CD4-positive, alpha-beta T cell (primary cell): ENCODE results near the gene PITPNB. TPM values are rescaled to one million over a fixed set of nuclear protein-coding genes. Genes with fewer than 3 reads are reported as not detected.

Experiments
- ATAC-seq: fragments of 200-7000 bp; cut with Tn5 transposase; one replicate; pipeline ENCODE4 v1.10.0; 2022; ENCODE audit warnings: mild to moderate bottlenecking; ENCODE audit not compliant: poor library complexity
- CTCF ChIA-PET: fragments of 350-600 bp; sonication (Branson Sonifier 250); formaldehyde crosslinking; loops from one replicate; lab custom pipeline; 2021; ENCODE audit warnings: antibody characterized with exemption, inconsistent platforms; lab: Charles Lee
- POLR2A ChIA-PET: fragments of 350-600 bp; sonication (Branson Sonifier 250); formaldehyde crosslinking; loops from one replicate; lab custom pipeline; 2021; ENCODE audit warnings: antibody characterized with exemption, inconsistent platforms; lab: Charles Lee
- DNase-seq, 14 experiments: peaks; one replicate each; pipeline ENCODE4 v3.0.0-alpha.2; 2013 to 2020; ENCODE audit warnings: mixed read lengths in 2 of 14
- H3K27ac ChIP-seq, 2 donors: one replicate each; pipeline versions ENCODE4 v1.5.1 to v1.7.0; 2013; ENCODE audit warnings: low read length in 2 of 2, low read depth in 1 of 2, mild to moderate bottlenecking in 1 of 2
- H3K27me3 ChIP-seq, 2 experiments: 1 replicate in 1 of 2; 2 replicates in 1 of 2; pipeline versions ENCODE4 v1.6.1 to v1.7.0; 2013; ENCODE audit warnings: low read length in 2 of 2, control low read depth in 1 of 2, mild to moderate bottlenecking in 1 of 2, moderate library complexity in 1 of 2; ENCODE audit not compliant: insufficient read depth in 2 of 2, control insufficient read depth in 1 of 2
- H3K36me3 ChIP-seq: one replicate; pipeline ENCODE4 v1.6.1; 2013; ENCODE audit warnings: low read length, control low read depth; ENCODE audit not compliant: insufficient read depth
- H3K4me1 ChIP-seq: one replicate; pipeline ENCODE4 v1.6.1; 2013; ENCODE audit warnings: low read length, control low read depth; ENCODE audit not compliant: insufficient read depth
- H3K4me3 ChIP-seq: one replicate; pipeline ENCODE4 v1.5.1; 2013; ENCODE audit warnings: mild to moderate bottlenecking, low read length, moderate library complexity
- H3K9me3 ChIP-seq, 2 experiments: 1 replicate in 1 of 2; 2 replicates in 1 of 2; pipeline versions ENCODE4 v1.6.1 to v1.7.0; 2013; ENCODE audit warnings: low read length in 2 of 2, mild to moderate bottlenecking in 2 of 2, control low read depth in 1 of 2, moderate library complexity in 1 of 2; ENCODE audit not compliant: control insufficient read depth in 1 of 2, insufficient read depth in 1 of 2
- H3K27ac Mint-ChIP-seq: one replicate; pipeline ENCODE4 v1.8.0; 2020; ENCODE audit warnings: mixed read lengths
- H3K27me3 Mint-ChIP-seq: one replicate; pipeline ENCODE4 v1.8.0; 2021; ENCODE audit warnings: mixed read lengths
- H3K36me3 Mint-ChIP-seq: one replicate; pipeline ENCODE4 v1.8.0; 2021; ENCODE audit warnings: low read depth, mixed read lengths
- H3K4me1 Mint-ChIP-seq: one replicate; pipeline ENCODE4 v1.8.0; 2021; ENCODE audit warnings: low read depth, mixed read lengths
- H3K4me3 Mint-ChIP-seq: one replicate; pipeline ENCODE4 v1.8.0; 2020; ENCODE audit warnings: mild to moderate bottlenecking, mixed read lengths
- H3K9me3 Mint-ChIP-seq: one replicate; pipeline ENCODE4 v1.8.0; 2020; ENCODE audit warnings: mixed read lengths
- intact Hi-C, 2 experiments: fragments of 100-400 bp; cut with DNase I in 1 of 2; cut with micrococcal nuclease in 1 of 2; formaldehyde crosslinking; loops; one replicate each; pipeline versions ENCODE4 v1.15.1 to v1.9.0; 2023 to 2025; cut with DNase I, micrococcal nuclease
- total RNA-seq, 174 experiments: library from RNA in 2 of 174; stranded (reverse) in 2 of 174; gene quantifications; one replicate each; pipeline ENCODE4 v1.2.3 and lab custom pipeline; 2021 to 2026
- TF ChIP-seq, protein P1 (sequence below): fragments of 200-600 bp; IDR thresholded peaks from one replicate; pipeline ENCODE4 v1.8.0; 2022; ENCODE audit warnings: antibody characterized with exemption, mild to moderate bottlenecking

Gene PITPNB
- total RNA-seq, 2 experiments from 2014 or later: 37.6 to 38.7 TPM

GRCh38 chr22:27875951-27876350, 43.1 kb downstream of the PITPNB start:
- Mint-ChIP-seq H3K27me3 (no peaks in the 10 kb centered on the region), H3K4me1 (peaks cover 43% of the 10 kb centered on the region), H3K27ac (peak overlapping the region; percentile 7), H3K4me3 (no peak overlapping the region), H3K9me3 (no peaks in the 10 kb centered on the region), H3K36me3 (peaks cover 50% of the 10 kb centered on the region)
- CTCF ChIA-PET: interaction anchor here (4.1 kb wide), 1 partner anchor 11 kb away, joined by 15 read pairs; no protein-coding TSS in a partner anchor
- Histone ChIP-seq H3K9me3 (no peaks in the 10 kb centered on the region), H3K36me3 (peaks cover 27% of the 10 kb centered on the region), H3K4me3 (no peak overlapping the region), H3K4me1 (peaks cover 3% of the 10 kb centered on the region), H3K27ac (no peak overlapping the region), H3K27me3 (no peaks in the 10 kb centered on the region)
- intact Hi-C loops: no loop called here
- TF ChIP-seq, protein P1, sequence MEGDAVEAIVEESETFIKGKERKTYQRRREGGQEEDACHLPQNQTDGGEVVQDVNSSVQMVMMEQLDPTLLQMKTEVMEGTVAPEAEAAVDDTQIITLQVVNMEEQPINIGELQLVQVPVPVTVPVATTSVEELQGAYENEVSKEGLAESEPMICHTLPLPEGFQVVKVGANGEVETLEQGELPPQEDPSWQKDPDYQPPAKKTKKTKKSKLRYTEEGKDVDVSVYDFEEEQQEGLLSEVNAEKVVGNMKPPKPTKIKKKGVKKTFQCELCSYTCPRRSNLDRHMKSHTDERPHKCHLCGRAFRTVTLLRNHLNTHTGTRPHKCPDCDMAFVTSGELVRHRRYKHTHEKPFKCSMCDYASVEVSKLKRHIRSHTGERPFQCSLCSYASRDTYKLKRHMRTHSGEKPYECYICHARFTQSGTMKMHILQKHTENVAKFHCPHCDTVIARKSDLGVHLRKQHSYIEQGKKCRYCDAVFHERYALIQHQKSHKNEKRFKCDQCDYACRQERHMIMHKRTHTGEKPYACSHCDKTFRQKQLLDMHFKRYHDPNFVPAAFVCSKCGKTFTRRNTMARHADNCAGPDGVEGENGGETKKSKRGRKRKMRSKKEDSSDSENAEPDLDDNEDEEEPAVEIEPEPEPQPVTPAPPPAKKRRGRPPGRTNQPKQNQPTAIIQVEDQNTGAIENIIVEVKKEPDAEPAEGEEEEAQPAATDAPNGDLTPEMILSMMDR: no peak
- ATAC-seq: peak; percentile 68
- DNase-seq: peak in 3 of 14 experiments; percentile 29 to 42 (median 35)
- POLR2A ChIA-PET: no interaction called here

GRCh38 chr22:27874764-27875163, 44.3 kb downstream of the PITPNB start:
- no peaks in the 10 kb centered on the region for H3K27me3 ChIP-seq
- H3K36me3 Mint-ChIP-seq: peaks cover 58% of the 10 kb centered on the region
- DNase-seq (no peak), ATAC-seq (no peak)
- no peak overlapping the region for H3K27ac ChIP-seq
- POLR2A ChIA-PET: interaction anchor here (0.6 kb wide), 1 partner anchor 128 kb away, joined by 3 read pairs; no protein-coding TSS in a partner anchor
- H3K4me1 Mint-ChIP-seq: peaks cover 48% of the 10 kb centered on the region
- intact Hi-C loops: no loop called here
- no peak overlapping the region for H3K4me3 Mint-ChIP-seq
- TF ChIP-seq, protein P1: no peak
- no peaks in the 10 kb centered on the region for H3K27me3 Mint-ChIP-seq
- H3K9me3 ChIP-seq: no peaks in the 10 kb centered on the region
- CTCF ChIA-PET: interaction anchor here (4.1 kb wide), 1 partner anchor 12 kb away, joined by 15 read pairs; no protein-coding TSS in a partner anchor
- H3K4me1 ChIP-seq: peaks cover 3% of the 10 kb centered on the region
- H3K9me3 Mint-ChIP-seq: no peaks in the 10 kb centered on the region
- no peak overlapping the region for H3K4me3 ChIP-seq
- no peak overlapping the region for H3K27ac Mint-ChIP-seq
- peaks cover 36% of the 10 kb centered on the region for H3K36me3 ChIP-seq

DNA sequence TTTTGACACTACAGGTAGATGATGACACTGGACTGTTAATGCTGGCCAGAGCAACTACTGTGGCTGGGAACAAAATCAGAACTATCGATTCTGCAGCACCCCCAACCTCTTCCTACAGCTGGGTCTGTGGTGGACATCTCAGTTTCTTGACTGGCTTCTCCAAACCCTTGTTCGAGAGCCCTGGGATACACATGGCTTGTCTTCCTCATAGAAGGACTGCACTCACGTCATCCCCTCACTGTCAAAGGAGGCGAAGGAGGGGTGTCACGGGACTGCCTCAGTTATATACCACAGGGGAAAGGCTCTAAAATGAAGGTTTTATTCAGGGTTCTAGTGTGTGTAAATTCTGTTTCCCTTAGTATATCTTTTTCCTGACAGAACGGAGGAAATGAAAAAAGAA, 44.9 kb downstream of the PITPNB start:
- no peaks in the 10 kb centered on the region for H3K9me3 Mint-ChIP-seq
- TF ChIP-seq, protein P1: no peak
- intact Hi-C loops: no loop called here
- ChIA-PET CTCF (interaction anchor here (1.0 to 4.1 kb wide), 2 partner anchors 10 to 13 kb away, joined by 3 to 15 read pairs; no protein-coding TSS in a partner anchor), POLR2A (no interaction called here)
- H3K27me3 Mint-ChIP-seq: no peaks in the 10 kb centered on the region
- H3K9me3 ChIP-seq: no peaks in the 10 kb centered on the region
- no peak overlapping the region for H3K27ac ChIP-seq
- H3K36me3 Mint-ChIP-seq: peaks cover 62% of the 10 kb centered on the region
- no peak for DNase-seq
- no peaks in the 10 kb centered on the region for H3K27me3 ChIP-seq
- peaks cover 3% of the 10 kb centered on the region for H3K4me1 ChIP-seq
- H3K4me1 Mint-ChIP-seq: peaks cover 48% of the 10 kb centered on the region
- no peak for ATAC-seq
- H3K4me3 Mint-ChIP-seq: no peak overlapping the region
- H3K4me3 ChIP-seq: no peak overlapping the region
- peaks cover 41% of the 10 kb centered on the region for H3K36me3 ChIP-seq
- H3K27ac Mint-ChIP-seq: no peak overlapping the region
